Hindlimb muscle (tissue), 1 donor: ENCODE results near the gene OR51E2. TPM values are rescaled to one million over a fixed set of nuclear protein-coding genes. Genes with fewer than 3 reads are reported as not detected.
"Not testable (repeated sequence)": the region's sequence is repeated elsewhere in the genome, so short reads cannot be mapped to it uniquely, and the experiment has no call there.

Source experiments
- DNase-seq: peaks from one replicate; pipeline ENCODE4 v3.0.0-alpha.2; 2013
- polyA plus RNA-seq: library from polyadenylated mRNA; unstranded; fragments of 120-200 nt; gene quantifications from one replicate; pipeline ENCODE4 v1.2.1, GENCODE V29; 2013; ENCODE audit not compliant: insufficient read length

The OR51E2 gene
- 0.76 TPM for polyA plus RNA-seq

GRCh38 chr11:4697585-4697984 is at the start of gene OR51E2:
Gene OR51E2 (minus strand): TSS chr11:4697853. CDS start chr11:4682711, 15,142 bp downstream.
- DNase-seq, result no peak

GRCh38 chr11:4740735-4741134 is 43.1 kb upstream of the OR51E2 start:
- DNase-seq, result no peak

GRCh38 chr11:4727171-4727570 is 29.5 kb upstream of the OR51E2 start:
- DNase-seq, result no peak

- DNase-seq, result not testable (repeated sequence)
Measured at GRCh38 chr11:4722616-4723534, 25.2 kb upstream of the OR51E2 start.

- DNase-seq, result no peak
Measured at GRCh38 chr11:4714300-4714699, 16.6 kb upstream of the OR51E2 start.

- DNase-seq, result no peak
Measured at GRCh38 chr11:4713241-4713640, 15.6 kb upstream of the OR51E2 start.

- DNase-seq, result no peak
Measured at GRCh38 chr11:4704790-4705334, 7.2 kb upstream of the OR51E2 start.

- DNase-seq, result peak; percentile 6
Measured at GRCh38 chr11:4704054-4704789, 6.6 kb upstream of the OR51E2 start, which contains the start of gene MMP26. Gene MMP26 (plus strand): TSS chr11:4704784.

GRCh38 chr11:4700436-4700820 is 2.8 kb upstream of the OR51E2 start:
- DNase-seq, result no peak

- no peak for DNase-seq
Measured at GRCh38 chr11:4699697-4700435, 2.2 kb upstream of the OR51E2 start.

- no peak for DNase-seq
Measured at GRCh38 chr11:4695442-4695841, 2.2 kb downstream of the OR51E2 start.

- no peak for DNase-seq
Measured at GRCh38 chr11:4684631-4685285, 12.9 kb downstream of the OR51E2 start.

- no peak for DNase-seq
Measured at GRCh38 chr11:4682623-4683419, 14.8 kb downstream of the OR51E2 start.

- DNase-seq, result no peak
Measured at GRCh38 chr11:4680341-4680740, 17.3 kb downstream of the OR51E2 start.

GRCh38 chr11:4677948-4678347 is 19.7 kb downstream of the OR51E2 start:
- DNase-seq, result no peak

GRCh38 chr11:4673781-4674180 is 23.9 kb downstream of the OR51E2 start:
- no peak for DNase-seq

GRCh38 chr11:4672470-4672869 is 25.2 kb downstream of the OR51E2 start:
- no peak for DNase-seq

GRCh38 chr11:4671741-4672140 is 25.9 kb downstream of the OR51E2 start:
- no peak for DNase-seq

GRCh38 chr11:4665424-4665823 is 32.2 kb downstream of the OR51E2 start:
- DNase-seq, result no peak

GRCh38 chr11:4664786-4665185 is 32.9 kb downstream of the OR51E2 start:
- no peak for DNase-seq

- no peak for DNase-seq
Measured at GRCh38 chr11:4664183-4664582, 33.5 kb downstream of the OR51E2 start.
